SK-N-SH treated with all-trans-retinoic acid at 6 μM for 48 hours (cell line): ENCODE measurements around the gene SEMA4C.

Experiments
- BACH2 ChIP-seq: fragments of 250-450 bp; sonication (Bioruptor Pico); IDR thresholded peaks from 2 replicates; pipeline ENCODE4 v1.9.0; 2021; ENCODE audit warnings: mild to moderate bottlenecking, borderline replicate concordance
- CREB5 ChIP-seq: fragments of 250-450 bp; sonication (Bioruptor Pico); IDR thresholded peaks from 2 replicates; pipeline ENCODE4 v1.5.1; 2020; ENCODE audit warnings: low read depth, mild to moderate bottlenecking, moderate library complexity
- ESRRG ChIP-seq: fragments of 250-450 bp; sonication (Bioruptor Pico); IDR thresholded peaks from 2 replicates; pipeline ENCODE4 v1.6.1; 2021; ENCODE audit warnings: mild to moderate bottlenecking
- ISL1 ChIP-seq: fragments of 250-450 bp; sonication (Bioruptor Pico); IDR thresholded peaks from 2 replicates; pipeline ENCODE4 v2.1.2; 2022; ENCODE audit warnings: mild to moderate bottlenecking, moderate library complexity
- PPARA ChIP-seq: fragments of 250-450 bp; sonication (Bioruptor Pico); IDR thresholded peaks from 2 replicates; pipeline ENCODE4 v1.5.0; 2020; ENCODE audit warnings: mild to moderate bottlenecking, borderline replicate concordance

- TF ChIP-seq PPARA (CRISPR knock-in tag) (no peak), ESRRG (CRISPR knock-in tag) (no peak), ISL1 (CRISPR knock-in tag) (no peak), CREB5 (CRISPR knock-in tag) (no peak), BACH2 (CRISPR knock-in tag) (no peak)
Observed at GRCh38 chr2:96816127-96816835, 53.6 kb downstream of the SEMA4C start, which contains the start of gene CNNM3.
